GM12872 (cell line): Measurements from ENCODE around the gene COPRS.

ENCODE experiments used
- CTCF ChIP-seq: IDR thresholded peaks from 3 replicates; pipeline ENCODE4 v1.5.1; 2011; ENCODE audit warnings: low read depth, mild to moderate bottlenecking, low read length, moderate library complexity; ENCODE audit not compliant: insufficient read depth

COPRS gene

GRCh38 chr17:31858642-31859486 lies at the start of gene COPRS:
COPRS (minus strand) TSS chr17:31859244; CDS start chr17:31859199, 45 bp downstream.
- no peak for TF ChIP-seq CTCF

- TF ChIP-seq CTCF = no peak
These were observed 49.3 kb upstream of the COPRS start for GRCh38 chr17:31908386-31908785.

GRCh38 chr17:31907342-31907962 lies 48.4 kb upstream of the COPRS start:
- TF ChIP-seq CTCF = no peak

- TF ChIP-seq CTCF = no peak
These were observed 44.4 kb upstream of the COPRS start for GRCh38 chr17:31903401-31903800.

- TF ChIP-seq CTCF = no peak
These were observed 43.6 kb upstream of the COPRS start for GRCh38 chr17:31902693-31903092.

GRCh38 chr17:31900877-31901276 lies 41.8 kb upstream of the COPRS start:
- no peak for TF ChIP-seq CTCF

GRCh38 chr17:31888124-31888523 lies 29.1 kb upstream of the COPRS start:
- TF ChIP-seq CTCF = no peak
